Activated T-helper 9 cell treated with anti-CD3 and anti-CD28 coated beads, Interleukin-2, amount 50 U/mL, for 16 hours (primary cell): ENCODE data around the gene SOWAHB.

ENCODE experiments used
- DNase-seq: peaks from one replicate; pipeline ENCODE4 v3.0.0-alpha.2; 2020; ENCODE audit warnings: low read depth

Gene SOWAHB

DNA sequence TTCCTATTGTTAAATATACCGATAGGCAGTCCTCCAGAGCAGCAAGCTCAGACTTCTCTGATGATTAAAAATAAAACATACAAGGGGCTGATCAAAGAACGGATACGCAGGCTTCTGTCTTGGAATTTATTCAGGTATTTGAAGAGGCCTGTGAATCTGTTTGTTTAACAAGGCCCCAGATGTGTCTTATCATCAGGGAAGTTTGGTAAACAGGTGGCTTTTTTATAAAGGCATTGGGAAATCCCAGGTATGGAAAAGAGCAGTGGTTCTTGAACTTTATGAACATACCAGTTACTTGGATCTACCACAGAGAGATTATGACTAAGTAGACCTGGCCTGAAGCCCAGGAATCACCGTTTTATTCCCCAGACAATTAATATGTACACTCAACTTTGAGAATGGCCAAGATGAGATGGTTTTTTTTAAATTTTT, 47.9 kb downstream of the SOWAHB start:
- no peak for DNase-seq
